ENCODE measurements around the gene MXD3.

- TF ChIP-seq PAX5 (IDR thresholded peaks at IDR 0.05; ENCODE audit: borderline replicate concordance, low read depth, low read length): no peak
- no peak for TF ChIP-seq GATAD2B (conservative IDR thresholded peaks at IDR 0.05; ENCODE audit: low read depth)
- no peak for TF ChIP-seq USF2 (IDR thresholded peaks at IDR 0.05; ENCODE audit: borderline replicate concordance, low read depth, low read length)
- TF ChIP-seq NKRF (conservative IDR thresholded peaks at IDR 0.05): no peak
- no peak for TF ChIP-seq ESRRA (IDR thresholded peaks at IDR 0.05; ENCODE audit: low read length)
- no peak for TF ChIP-seq RAD21 (IDR thresholded peaks at IDR 0.05; ENCODE audit: insufficient read depth, low read depth, low read length)
- TF ChIP-seq MXI1 (IDR thresholded peaks at IDR 0.05; ENCODE audit: low read depth, low read length): no peak
- no peak for TF ChIP-seq CTCF (IDR thresholded peaks at IDR 0.05 in 2 of 3, conservative IDR thresholded peaks at IDR 0.05 in 1 of 3; ENCODE audit: control insufficient read depth in 2 of 3, extremely low read depth in 1 of 3, insufficient read depth in 1 of 3, low read depth in 3 of 3, low read length in 3 of 3)
- TF ChIP-seq POLR2A (IDR thresholded peaks at IDR 0.05; ENCODE audit: low read depth, low read length): peak; percentile 39; the same call in 1 of the 2 replicates
- no peak for TF ChIP-seq USF1 (IDR thresholded peaks at IDR 0.05; ENCODE audit: borderline replicate concordance, extremely low read length, insufficient read depth, low read depth, low read length)
- no peak for TF ChIP-seq ATF3 (IDR thresholded peaks at IDR 0.05; ENCODE audit: borderline replicate concordance, extremely low read depth, low read depth, low read length)
Measured at GRCh38 chr5:177295924-177296323, 15.8 kb downstream of the MXD3 start.

Data from GM12878 (cell line).